Astrocyte (in vitro differentiated cells and primary cell): ENCODE data around the gene DCUN1D3. TPM values are rescaled to one million over a fixed set of nuclear protein-coding genes. Genes with fewer than 3 reads are reported as not detected.
A peak's percentile ranks its signal among the peaks of the same experiment; 100 is the strongest.

Experiments used
- DNase-seq: peaks from one replicate; pipeline ENCODE4 v3.0.0-alpha.2; 2010; ENCODE audit warnings: low read depth
- FAIRE-seq: peaks from 2 replicates; lab custom pipeline; 2011; peaks lifted over from hg19 to GRCh38; lab: Jason Lieb, UNC
- H2AFZ ChIP-seq: 2 replicates; pipeline ENCODE4 v1.6.0; 2012; ENCODE audit warnings: low read depth, low read length, inconsistent platforms
- H3K27ac ChIP-seq: 2 replicates; pipeline ENCODE4 v1.5.1; 2011; ENCODE audit warnings: low read depth, low read length, inconsistent platforms
- H3K27me3 ChIP-seq: 2 replicates; pipeline ENCODE4 v1.6.0; 2011; ENCODE audit warnings: low read length, inconsistent platforms; ENCODE audit not compliant: insufficient read depth
- H3K36me3 ChIP-seq: 2 replicates; pipeline ENCODE4 v1.5.1; 2011; ENCODE audit warnings: low read length, inconsistent platforms; ENCODE audit not compliant: insufficient read depth
- H3K4me1 ChIP-seq: 2 replicates; pipeline ENCODE4 v1.5.1; 2011; ENCODE audit warnings: low read length, inconsistent platforms; ENCODE audit not compliant: insufficient read depth
- H3K4me2 ChIP-seq: 2 replicates; pipeline ENCODE4 v1.6.0; 2012; ENCODE audit warnings: low read length, inconsistent platforms
- H3K4me3 ChIP-seq: 2 replicates; pipeline ENCODE4 v1.5.1; 2011; ENCODE audit warnings: low read depth, mild to moderate bottlenecking, low read length, inconsistent platforms; ENCODE audit not compliant: insufficient read depth
- H3K79me2 ChIP-seq: 2 replicates; pipeline ENCODE4 v1.6.0; 2012; ENCODE audit warnings: mild to moderate bottlenecking, low read length, inconsistent platforms; ENCODE audit not compliant: insufficient read depth
- H3K9ac ChIP-seq: 2 replicates; pipeline ENCODE4 v1.6.0; 2012; ENCODE audit warnings: mild to moderate bottlenecking, low read length, inconsistent platforms
- H3K9me3 ChIP-seq: 2 replicates; pipeline ENCODE4 v1.5.1; 2012; ENCODE audit warnings: low read depth, mild to moderate bottlenecking, low read length, inconsistent platforms; ENCODE audit not compliant: insufficient read depth
- H4K20me1 ChIP-seq: 2 replicates; pipeline ENCODE4 v1.6.0; 2012; ENCODE audit warnings: low read length, inconsistent platforms; ENCODE audit not compliant: insufficient read depth
- H3K27ac Mint-ChIP-seq: one replicate; pipeline ENCODE4 v1.8.0; 2021; ENCODE audit warnings: mild to moderate bottlenecking, mixed read lengths; ENCODE audit not compliant: unreplicated experiment
- H3K27me3 Mint-ChIP-seq: one replicate; pipeline ENCODE4 v1.8.0; 2021; ENCODE audit warnings: low read depth, mixed read lengths; ENCODE audit not compliant: unreplicated experiment
- H3K36me3 Mint-ChIP-seq: one replicate; pipeline ENCODE4 v1.8.0; 2021; ENCODE audit warnings: low read depth, mixed read lengths; ENCODE audit not compliant: unreplicated experiment
- H3K4me1 Mint-ChIP-seq: one replicate; pipeline ENCODE4 v1.8.0; 2021; ENCODE audit warnings: low read depth, mixed read lengths; ENCODE audit not compliant: unreplicated experiment
- H3K4me3 Mint-ChIP-seq: one replicate; pipeline ENCODE4 v1.8.0; 2021; ENCODE audit warnings: mild to moderate bottlenecking, moderate library complexity, mixed read lengths; ENCODE audit not compliant: unreplicated experiment
- H3K9me3 Mint-ChIP-seq: one replicate; pipeline ENCODE4 v1.8.0; 2021; ENCODE audit warnings: mild to moderate bottlenecking, mixed read lengths; ENCODE audit not compliant: unreplicated experiment
- EZH2 ChIP-seq: IDR thresholded peaks from 2 replicates; pipeline ENCODE4 v1.6.1; 2012; ENCODE audit warnings: mild to moderate bottlenecking, low read length, inconsistent platforms; ENCODE audit not compliant: insufficient read depth
- total RNA-seq: library from RNA; stranded (reverse); gene quantifications from 2 replicates; pipeline ENCODE4 v1.2.1, GENCODE V29; 2021
- TF ChIP-seq, protein P1 (sequence below): IDR thresholded peaks from 2 replicates; pipeline ENCODE4 v1.5.1; 2011; ENCODE audit warnings: low read depth, mild to moderate bottlenecking, inconsistent platforms, low read length, moderate library complexity; ENCODE audit not compliant: insufficient read depth

Gene DCUN1D3
- total RNA-seq, 1 donor from 2014 or later = 34.0 TPM

DNA sequence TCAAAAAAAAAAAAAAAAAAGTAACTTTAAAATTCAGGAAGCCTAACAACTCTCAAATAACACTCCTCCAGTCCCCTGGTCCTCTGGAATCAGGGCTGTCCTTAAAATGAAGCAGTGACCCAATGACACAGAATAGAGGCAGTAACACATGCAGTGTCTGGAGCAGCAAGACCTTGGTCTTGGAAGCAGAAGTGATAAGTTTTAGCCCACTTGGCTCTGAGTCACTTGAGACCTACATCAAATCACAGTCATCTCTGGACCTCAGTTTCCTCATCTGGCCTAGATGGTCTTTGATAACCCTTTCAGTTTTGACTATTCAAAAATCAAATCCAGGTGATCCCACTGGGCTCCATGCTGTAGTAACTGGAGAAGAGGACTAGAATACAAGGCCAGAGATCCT, 39.5 kb upstream of the DCUN1D3 start:
- Mint-ChIP-seq H3K27me3 (peaks cover 5% of the 10 kb centered on the region), H3K9me3 (no peaks in the 10 kb centered on the region), H3K4me3 (no peak overlapping the region), H3K36me3 (no peaks in the 10 kb centered on the region), H3K27ac (no peak overlapping the region), H3K4me1 (peaks cover 2% of the 10 kb centered on the region)
- TF ChIP-seq, protein P1, sequence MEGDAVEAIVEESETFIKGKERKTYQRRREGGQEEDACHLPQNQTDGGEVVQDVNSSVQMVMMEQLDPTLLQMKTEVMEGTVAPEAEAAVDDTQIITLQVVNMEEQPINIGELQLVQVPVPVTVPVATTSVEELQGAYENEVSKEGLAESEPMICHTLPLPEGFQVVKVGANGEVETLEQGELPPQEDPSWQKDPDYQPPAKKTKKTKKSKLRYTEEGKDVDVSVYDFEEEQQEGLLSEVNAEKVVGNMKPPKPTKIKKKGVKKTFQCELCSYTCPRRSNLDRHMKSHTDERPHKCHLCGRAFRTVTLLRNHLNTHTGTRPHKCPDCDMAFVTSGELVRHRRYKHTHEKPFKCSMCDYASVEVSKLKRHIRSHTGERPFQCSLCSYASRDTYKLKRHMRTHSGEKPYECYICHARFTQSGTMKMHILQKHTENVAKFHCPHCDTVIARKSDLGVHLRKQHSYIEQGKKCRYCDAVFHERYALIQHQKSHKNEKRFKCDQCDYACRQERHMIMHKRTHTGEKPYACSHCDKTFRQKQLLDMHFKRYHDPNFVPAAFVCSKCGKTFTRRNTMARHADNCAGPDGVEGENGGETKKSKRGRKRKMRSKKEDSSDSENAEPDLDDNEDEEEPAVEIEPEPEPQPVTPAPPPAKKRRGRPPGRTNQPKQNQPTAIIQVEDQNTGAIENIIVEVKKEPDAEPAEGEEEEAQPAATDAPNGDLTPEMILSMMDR = no peak
- no peak for TF ChIP-seq EZH2
- H3K27me3 ChIP-seq = peaks cover 3% of the 10 kb centered on the region
- FAIRE-seq (no peak), DNase-seq (no peak)
- H4K20me1 ChIP-seq = no peaks in the 10 kb centered on the region
- no peak overlapping the region for H2AFZ ChIP-seq
- H3K79me2 ChIP-seq = no peaks in the 10 kb centered on the region
- H3K9me3 ChIP-seq = no peaks in the 10 kb centered on the region
- no peak overlapping the region for H3K4me2 ChIP-seq
- H3K27ac ChIP-seq = no peak overlapping the region
- no peaks in the 10 kb centered on the region for H3K36me3 ChIP-seq
- H3K4me3 ChIP-seq = no peak overlapping the region
- no peak overlapping the region for H3K9ac ChIP-seq
- H3K4me1 ChIP-seq = no peaks in the 10 kb centered on the region

DNA sequence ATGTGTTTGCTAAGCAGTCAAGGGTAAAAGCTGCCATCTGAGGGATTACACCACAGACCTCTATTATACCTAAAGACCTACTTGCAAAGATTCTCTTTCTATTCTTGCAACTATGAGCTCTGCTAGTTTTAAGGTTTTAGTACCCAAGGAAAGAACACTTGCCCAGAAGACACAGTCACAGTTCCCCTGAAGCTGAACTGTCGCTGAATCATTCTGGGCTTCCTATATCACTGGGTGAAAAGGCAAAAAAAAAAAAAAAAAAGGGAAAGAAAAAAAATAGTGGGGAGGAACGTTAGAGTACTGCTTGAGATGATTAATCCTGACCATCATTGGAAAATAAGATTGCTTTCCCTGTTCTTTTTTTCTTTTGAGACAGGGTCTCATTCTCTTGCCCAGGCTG, 38.3 kb upstream of the DCUN1D3 start:
- Histone ChIP-seq H3K27ac (no peak overlapping the region), H3K36me3 (no peaks in the 10 kb centered on the region), H3K4me3 (no peak overlapping the region), H3K4me1 (no peaks in the 10 kb centered on the region), H3K9me3 (no peaks in the 10 kb centered on the region), H2AFZ (no peak overlapping the region), H3K4me2 (no peak overlapping the region), H3K27me3 (peaks cover 3% of the 10 kb centered on the region), H3K9ac (no peak overlapping the region), H4K20me1 (no peaks in the 10 kb centered on the region), H3K79me2 (no peaks in the 10 kb centered on the region)
- Mint-ChIP-seq H3K4me3 (no peak overlapping the region), H3K27ac (no peak overlapping the region), H3K9me3 (no peaks in the 10 kb centered on the region), H3K27me3 (peaks cover 5% of the 10 kb centered on the region), H3K4me1 (peaks cover 2% of the 10 kb centered on the region), H3K36me3 (no peaks in the 10 kb centered on the region)
- no peak for TF ChIP-seq EZH2
- TF ChIP-seq, protein P1 = no peak
- FAIRE-seq = no peak
- DNase-seq = peak; percentile 40

DNA sequence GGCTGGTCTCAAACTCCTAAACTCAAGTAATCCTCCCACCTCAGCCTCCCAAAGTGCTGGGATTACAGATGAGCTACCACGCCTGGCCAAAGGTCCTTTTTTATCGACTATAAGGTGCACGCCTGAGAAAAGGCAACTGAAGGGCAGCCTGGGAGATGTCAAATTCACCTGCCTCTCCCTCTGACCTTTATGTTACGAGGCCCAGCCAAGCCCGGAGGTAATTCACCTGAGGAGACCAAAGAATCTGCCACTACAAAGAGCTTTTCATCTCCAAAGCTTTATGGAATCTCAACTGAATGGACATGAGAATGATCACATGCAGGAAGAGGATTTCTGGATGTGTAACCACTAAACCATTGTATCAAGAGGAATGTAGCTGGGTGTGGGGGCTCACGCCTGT, 37.6 kb upstream of the DCUN1D3 start:
- H2AFZ ChIP-seq = no peak overlapping the region
- H3K27me3 Mint-ChIP-seq = peaks cover 4% of the 10 kb centered on the region
- no peak overlapping the region for H3K4me3 ChIP-seq
- no peaks in the 10 kb centered on the region for H3K36me3 ChIP-seq
- H3K9me3 Mint-ChIP-seq = no peaks in the 10 kb centered on the region
- H3K27ac ChIP-seq = no peak overlapping the region
- no peak overlapping the region for H3K9ac ChIP-seq
- H3K4me2 ChIP-seq = no peak overlapping the region
- H3K4me1 ChIP-seq = no peaks in the 10 kb centered on the region
- no peak for FAIRE-seq
- DNase-seq = no peak
- H3K79me2 ChIP-seq = no peaks in the 10 kb centered on the region
- TF ChIP-seq, protein P1 = no peak
- TF ChIP-seq EZH2 = no peak
- H3K9me3 ChIP-seq = no peaks in the 10 kb centered on the region
- no peaks in the 10 kb centered on the region for H4K20me1 ChIP-seq
- H3K4me1 Mint-ChIP-seq = peaks cover 2% of the 10 kb centered on the region
- H3K36me3 Mint-ChIP-seq = no peaks in the 10 kb centered on the region
- no peak overlapping the region for H3K27ac Mint-ChIP-seq
- peaks cover 3% of the 10 kb centered on the region for H3K27me3 ChIP-seq
- no peak overlapping the region for H3K4me3 Mint-ChIP-seq
